Measurements from ENCODE around the gene FHL3. TPM values are rescaled to one million over a fixed set of nuclear protein-coding genes. Genes with fewer than 3 reads are reported as not detected.

Gene FHL3
- total and polyA plus RNA-seq, 2 experiments from 2014 or later, result 28.3 to 49.0 TPM

Small RNAs within 50 kb of the gene (small RNA-seq; reads per million reads assigned to genes)
- gene RF00017 (ENCODE audit: low replicate concordance) (not detected), gene RNU6-510P (ENCODE audit: low replicate concordance) (not detected)

Other genes with a start within 250 kb of the FHL3 start
- 1.5 and 2.4 TPM in 2 replicates for gene EPHA10, start 240.4 kb downstream of the FHL3 start, total RNA-seq (2014; rRNA removed; shearing (Covaris generic))
- 0.21 and 0.76 TPM in 2 replicates for gene EPHA10, start 240.4 kb downstream of the FHL3 start, polyA plus RNA-seq (2016; fragmentation: Nextera tagmentation; extraction: Ambion mirVana)
- 8.1 and 8.6 TPM in 2 replicates for gene MANEAL, start 211.7 kb downstream of the FHL3 start, total RNA-seq (2014; rRNA removed; shearing (Covaris generic))
- gene MANEAL, start 211.7 kb downstream of the FHL3 start, polyA plus RNA-seq (2016; fragmentation: Nextera tagmentation; extraction: Ambion mirVana), result 2.2 and 2.3 TPM in 2 replicates
- 56.7 and 68.3 TPM in 2 replicates for gene C1orf122, start 197.7 kb downstream of the FHL3 start, total RNA-seq (2014; rRNA removed; shearing (Covaris generic))
- gene C1orf122, start 197.7 kb downstream of the FHL3 start, polyA plus RNA-seq (2016; fragmentation: Nextera tagmentation; extraction: Ambion mirVana), result 32.8 and 40.5 TPM in 2 replicates
- 31.8 and 46.0 TPM in 2 replicates for gene YRDC, start 197.3 kb downstream of the FHL3 start, total RNA-seq (2014; rRNA removed; shearing (Covaris generic))
- 18.4 and 20.2 TPM in 2 replicates for gene YRDC, start 197.3 kb downstream of the FHL3 start, polyA plus RNA-seq (2016; fragmentation: Nextera tagmentation; extraction: Ambion mirVana)
- gene MTF1, start 145.9 kb downstream of the FHL3 start, total RNA-seq (2014; rRNA removed; shearing (Covaris generic)), result 4.5 and 5.7 TPM in 2 replicates
- 3.0 and 5.6 TPM in 2 replicates for gene MTF1, start 145.9 kb downstream of the FHL3 start, polyA plus RNA-seq (2016; fragmentation: Nextera tagmentation; extraction: Ambion mirVana)
- gene INPP5B, start 58.5 kb downstream of the FHL3 start, total RNA-seq (2014; rRNA removed; shearing (Covaris generic)), result 19.8 and 29.1 TPM in 2 replicates
- gene INPP5B, start 58.5 kb downstream of the FHL3 start, polyA plus RNA-seq (2016; fragmentation: Nextera tagmentation; extraction: Ambion mirVana), result 5.2 and 6.9 TPM in 2 replicates
- gene SF3A3, start 15.5 kb downstream of the FHL3 start, total RNA-seq (2014; rRNA removed; shearing (Covaris generic)), result 144 and 167 TPM in 2 replicates
- gene SF3A3, start 15.5 kb downstream of the FHL3 start, polyA plus RNA-seq (2016; fragmentation: Nextera tagmentation; extraction: Ambion mirVana), result 53.9 and 65.5 TPM in 2 replicates
- 61.3 and 67.8 TPM in 2 replicates for gene UTP11, start 7.2 kb upstream of the FHL3 start, total RNA-seq (2014; rRNA removed; shearing (Covaris generic))
- 82.3 and 105 TPM in 2 replicates for gene UTP11, start 7.2 kb upstream of the FHL3 start, polyA plus RNA-seq (2016; fragmentation: Nextera tagmentation; extraction: Ambion mirVana)
- gene POU3F1, start 41.3 kb upstream of the FHL3 start, total RNA-seq (2014; rRNA removed; shearing (Covaris generic)), result 8.6 and 11.5 TPM in 2 replicates
- 3.6 and 6.0 TPM in 2 replicates for gene POU3F1, start 41.3 kb upstream of the FHL3 start, polyA plus RNA-seq (2016; fragmentation: Nextera tagmentation; extraction: Ambion mirVana)

All from GM23338 (cell line).